GM12801 (cell line): ENCODE data around the gene MAPKAP1.

Experiments used
- CTCF ChIP-seq: IDR thresholded peaks from one replicate; pipeline ENCODE4 v1.5.1; 2011; ENCODE audit warnings: control low read depth; ENCODE audit not compliant: insufficient read length; ENCODE audit errors: extremely low read depth

MAPKAP1 gene

DNA sequence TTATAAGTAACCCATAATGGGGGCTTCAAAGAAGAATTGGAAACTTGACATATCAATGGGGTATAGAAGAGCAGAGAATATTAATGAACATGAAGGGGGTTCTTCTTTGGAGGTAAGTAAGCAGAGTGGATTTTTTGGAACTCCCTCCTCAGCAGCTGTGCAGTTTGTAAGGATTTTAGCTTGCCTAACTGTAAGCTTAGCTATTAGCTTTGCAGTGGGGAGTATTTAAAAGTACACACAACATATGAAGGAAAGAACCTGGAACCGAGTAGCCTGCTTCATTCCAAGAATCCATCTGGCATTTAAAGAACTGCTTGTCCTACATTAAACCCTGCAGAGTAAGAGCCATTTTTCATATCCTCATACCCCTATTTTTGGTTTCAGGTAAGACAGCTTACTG is 38.0 kb upstream of the MAPKAP1 start:
- TF ChIP-seq CTCF = no peak

- no peak for TF ChIP-seq CTCF
These were observed 37.6 kb upstream of the MAPKAP1 start for GRCh38 chr9:125744616-125745015.

DNA sequence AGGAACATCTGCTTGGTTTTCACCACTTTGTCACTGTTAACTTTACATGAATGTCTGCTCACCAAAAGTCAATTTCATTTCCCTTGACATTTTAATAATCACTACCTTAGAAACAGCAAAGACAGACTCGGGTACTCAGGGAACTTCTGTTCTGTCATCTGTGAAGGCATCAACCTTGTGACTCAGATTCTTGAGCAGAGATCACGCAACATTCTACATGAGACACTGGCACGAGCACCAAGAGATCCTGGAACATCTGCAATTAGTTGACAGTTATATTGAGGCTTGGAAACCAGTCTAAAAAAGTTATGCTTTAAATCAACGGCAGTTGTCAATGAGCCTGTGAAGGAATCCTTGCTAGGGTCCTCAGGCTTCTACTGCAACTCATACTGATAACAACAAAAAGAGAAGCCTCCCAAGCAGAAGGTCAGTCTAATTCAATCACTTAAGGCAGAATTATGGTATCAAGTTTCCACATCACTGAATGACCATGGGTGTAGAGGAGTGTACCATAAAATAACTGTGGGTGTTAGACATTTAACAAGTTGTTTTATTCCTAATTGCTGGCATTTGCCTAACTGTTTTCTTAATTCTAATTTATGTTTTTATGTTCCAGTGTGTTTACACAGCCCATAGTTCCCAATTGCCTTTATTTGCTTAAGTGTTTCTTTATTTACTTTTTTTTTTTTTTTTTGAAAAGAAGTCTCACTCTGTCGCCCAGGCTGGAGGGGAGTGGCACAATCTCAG is 36.8 kb upstream of the MAPKAP1 start:
- no peak for TF ChIP-seq CTCF

DNA sequence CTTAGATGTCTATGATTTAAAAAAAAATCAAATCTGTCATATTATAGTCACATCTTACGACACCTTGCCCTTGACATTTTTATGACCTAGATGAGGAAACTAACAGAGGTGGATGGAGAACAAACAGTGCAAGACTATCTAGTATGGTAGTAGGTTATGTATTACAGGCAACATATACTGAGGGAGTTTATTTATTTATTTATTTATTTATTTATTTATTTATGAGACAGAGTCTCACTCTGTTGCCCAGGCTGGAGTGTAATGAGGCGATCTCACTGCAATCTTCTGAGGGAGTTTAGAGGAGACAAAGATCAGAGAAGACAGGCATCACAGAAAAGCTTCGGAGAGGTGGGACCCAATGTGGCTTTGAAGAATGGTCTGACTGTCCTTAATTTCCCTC is 35.6 kb upstream of the MAPKAP1 start:
- no peak for TF ChIP-seq CTCF

GRCh38 chr9:125739436-125739835 is 32.4 kb upstream of the MAPKAP1 start:
- TF ChIP-seq CTCF = no peak

DNA sequence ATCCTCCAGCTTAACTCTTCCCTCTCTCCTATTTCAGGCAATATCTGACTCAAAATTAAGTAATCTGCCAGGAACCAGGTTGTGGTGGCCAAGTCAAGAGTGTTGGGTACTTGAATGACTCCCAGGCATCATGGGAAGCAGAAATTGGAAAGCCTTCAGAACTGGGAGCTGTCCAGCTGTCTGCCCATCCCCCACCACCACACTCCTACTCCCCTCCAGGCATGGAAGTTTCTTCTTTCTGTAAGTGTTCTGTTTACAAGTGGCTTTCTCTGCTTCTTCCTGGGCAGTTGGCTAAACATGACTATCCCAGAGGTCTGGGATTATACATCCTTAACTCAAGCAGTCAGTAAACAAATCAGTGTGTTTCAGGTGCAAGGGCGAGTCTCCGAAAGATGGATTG is 25.6 kb upstream of the MAPKAP1 start:
- no peak for TF ChIP-seq CTCF

GRCh38 chr9:125730168-125730567 is 23.2 kb upstream of the MAPKAP1 start:
- no peak for TF ChIP-seq CTCF
